H1 (cell line): ENCODE measurements around the gene PTPN5.
"Not testable (repeated sequence)": the region's sequence is repeated elsewhere in the genome, so short reads cannot be mapped to it uniquely, and the experiment has no call there.

Source experiments
- KDM1A ChIP-seq: fragments of 200-600, 300-600 bp; sonication (generic); IDR thresholded peaks from 2 replicates; pipeline ENCODE4 v1.7.1; 2016; ENCODE audit warnings: mild to moderate bottlenecking, low read length, borderline replicate concordance
- MAX ChIP-seq: IDR thresholded peaks from 2 replicates; pipeline ENCODE4 v1.6.1; 2012; ENCODE audit warnings: inconsistent platforms
- RBBP5 ChIP-seq: IDR thresholded peaks from 2 replicates; pipeline ENCODE4 v1.7.1; 2012; ENCODE audit warnings: low read depth, mild to moderate bottlenecking, inconsistent platforms, low read length, moderate library complexity, borderline replicate concordance
- RXRA ChIP-seq: IDR thresholded peaks from 2 replicates; pipeline ENCODE4 v1.6.1; 2011; ENCODE audit warnings: low read depth, mild to moderate bottlenecking, low read length, moderate library complexity; ENCODE audit not compliant: insufficient read depth
- TBP ChIP-seq: IDR thresholded peaks from 2 replicates; pipeline ENCODE4 v1.6.1; 2011; ENCODE audit warnings: low read depth, low read length, improper control_type of control experiment
- TF ChIP-seq, protein P1 (sequence below), 3 experiments: IDR thresholded peaks; 1 replicate in 2 of 3; 2 replicates in 1 of 3; pipeline versions ENCODE4 v1.5.1 to v1.6.1; 2011; ENCODE audit warnings: low read length in 3 of 3, mild to moderate bottlenecking in 3 of 3, inconsistent platforms in 2 of 3, low read depth in 1 of 3, moderate library complexity in 1 of 3; ENCODE audit not compliant: insufficient read depth in 1 of 3; ENCODE audit errors: control extremely low read depth in 1 of 3

- TF ChIP-seq, protein P1, sequence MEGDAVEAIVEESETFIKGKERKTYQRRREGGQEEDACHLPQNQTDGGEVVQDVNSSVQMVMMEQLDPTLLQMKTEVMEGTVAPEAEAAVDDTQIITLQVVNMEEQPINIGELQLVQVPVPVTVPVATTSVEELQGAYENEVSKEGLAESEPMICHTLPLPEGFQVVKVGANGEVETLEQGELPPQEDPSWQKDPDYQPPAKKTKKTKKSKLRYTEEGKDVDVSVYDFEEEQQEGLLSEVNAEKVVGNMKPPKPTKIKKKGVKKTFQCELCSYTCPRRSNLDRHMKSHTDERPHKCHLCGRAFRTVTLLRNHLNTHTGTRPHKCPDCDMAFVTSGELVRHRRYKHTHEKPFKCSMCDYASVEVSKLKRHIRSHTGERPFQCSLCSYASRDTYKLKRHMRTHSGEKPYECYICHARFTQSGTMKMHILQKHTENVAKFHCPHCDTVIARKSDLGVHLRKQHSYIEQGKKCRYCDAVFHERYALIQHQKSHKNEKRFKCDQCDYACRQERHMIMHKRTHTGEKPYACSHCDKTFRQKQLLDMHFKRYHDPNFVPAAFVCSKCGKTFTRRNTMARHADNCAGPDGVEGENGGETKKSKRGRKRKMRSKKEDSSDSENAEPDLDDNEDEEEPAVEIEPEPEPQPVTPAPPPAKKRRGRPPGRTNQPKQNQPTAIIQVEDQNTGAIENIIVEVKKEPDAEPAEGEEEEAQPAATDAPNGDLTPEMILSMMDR (IDR thresholded peaks at IDR 0.05; ENCODE audit: control extremely low read depth in 1 of 3, insufficient read depth in 1 of 3, low read depth in 1 of 3, low read length in 3 of 3) = not testable (repeated sequence)
- TF ChIP-seq MAX, TBP, RBBP5, KDM1A, RXRA: not testable (repeated sequence)
Measured at GRCh38 chr11:18691467-18692140, 100.0 kb downstream of the PTPN5 start.
